MM.1S (cell line): ENCODE results near the gene CARS2.

Experiments
- DNase-seq: peaks from one replicate; pipeline ENCODE4 v3.0.0-alpha.2; 2015
- H2AFZ ChIP-seq: fragments of 300-600 bp; sonication (generic); 2 replicates; pipeline ENCODE4 v1.6.0; 2016; ENCODE audit warnings: antibody characterized with exemption, low read length
- H3F3A ChIP-seq: fragments of 300-600 bp; sonication (generic); 2 replicates; pipeline ENCODE4 v1.6.1; 2016; ENCODE audit warnings: mild to moderate bottlenecking, antibody characterized with exemption, low read length, moderate library complexity, mixed read lengths; ENCODE audit not compliant: insufficient read depth
- H3K27ac ChIP-seq: fragments of 300-600 bp; sonication (generic); 2 replicates; pipeline ENCODE4 v1.5.1; 2016; ENCODE audit warnings: mild to moderate bottlenecking, low read length
- H3K27me3 ChIP-seq: fragments of 300-600 bp; sonication (generic); replicated peaks from 2 replicates; pipeline ENCODE4 v1.6.0; 2016; ENCODE audit warnings: low read length; ENCODE audit not compliant: insufficient read depth
- H3K36me3 ChIP-seq: fragments of 300-600 bp; sonication (generic); replicated peaks from 2 replicates; pipeline ENCODE4 v1.6.1; 2016; ENCODE audit warnings: mild to moderate bottlenecking, low read length, mixed read lengths; ENCODE audit not compliant: insufficient read depth
- H3K4me1 ChIP-seq: fragments of 300-600 bp; sonication (generic); 2 replicates; pipeline ENCODE4 v1.6.1; 2016; ENCODE audit warnings: low read length, mixed read lengths
- H3K4me2 ChIP-seq: fragments of 300-600 bp; sonication (generic); 2 replicates; pipeline ENCODE4 v1.6.0; 2016; ENCODE audit warnings: low read depth, low read length
- H3K4me3 ChIP-seq: fragments of 300-600 bp; sonication (generic); 2 replicates; pipeline ENCODE4 v1.5.1; 2016; ENCODE audit warnings: low read length, mixed read lengths
- H3K79me2 ChIP-seq: fragments of 300-600 bp; sonication (generic); 2 replicates; pipeline ENCODE4 v1.6.1; 2016; ENCODE audit warnings: mixed run types, low read length, mixed read lengths
- H3K9ac ChIP-seq: fragments of 300-600 bp; sonication (generic); 2 replicates; pipeline ENCODE4 v1.6.1; 2016; ENCODE audit warnings: low read length, mixed read lengths
- H3K9me2 ChIP-seq: fragments of 300-600 bp; sonication (generic); replicated peaks from 2 replicates; pipeline ENCODE4 v1.6.1; 2016; ENCODE audit warnings: mild to moderate bottlenecking, low read length, mixed read lengths; ENCODE audit not compliant: insufficient read depth
- H3K9me3 ChIP-seq: fragments of 300-600 bp; sonication (generic); replicated peaks from 2 replicates; pipeline ENCODE4 v1.6.1; 2016; ENCODE audit warnings: mild to moderate bottlenecking, low read length, mixed read lengths; ENCODE audit not compliant: insufficient read depth
- H4K20me1 ChIP-seq: fragments of 300-600 bp; sonication (generic); 2 replicates; pipeline ENCODE4 v1.6.1; 2016; ENCODE audit warnings: mild to moderate bottlenecking, low read length, moderate library complexity, mixed read lengths; ENCODE audit not compliant: insufficient read depth
- EZH2 ChIP-seq: fragments of 300-600 bp; sonication (generic); optimal IDR thresholded peaks from 2 replicates; pipeline ENCODE3; 2017; ENCODE audit warnings: low read depth, mild to moderate bottlenecking, antibody characterized with exemption, low read length, mixed read lengths
- EZH2phosphoT487 ChIP-seq: fragments of 300-600 bp; sonication (generic); IDR thresholded peaks from 2 replicates; pipeline ENCODE4 v1.6.1; 2018; ENCODE audit warnings: antibody characterized with exemption, low read length
- TF ChIP-seq, protein P1 (sequence below): fragments of 300-600 bp; sonication (generic); IDR thresholded peaks from 2 replicates; pipeline ENCODE4 v1.5.1; 2016; ENCODE audit warnings: antibody characterized with exemption, low read length, mixed read lengths

CARS2 gene

GRCh38 chr13:110700641-110701040 lies 5.3 kb downstream of the CARS2 start:
- H3K27me3 ChIP-seq = no peaks in the 10 kb centered on the region
- no peaks in the 10 kb centered on the region for H3K9me3 ChIP-seq
- H3K27ac ChIP-seq = no peak overlapping the region
- TF ChIP-seq, protein P1, sequence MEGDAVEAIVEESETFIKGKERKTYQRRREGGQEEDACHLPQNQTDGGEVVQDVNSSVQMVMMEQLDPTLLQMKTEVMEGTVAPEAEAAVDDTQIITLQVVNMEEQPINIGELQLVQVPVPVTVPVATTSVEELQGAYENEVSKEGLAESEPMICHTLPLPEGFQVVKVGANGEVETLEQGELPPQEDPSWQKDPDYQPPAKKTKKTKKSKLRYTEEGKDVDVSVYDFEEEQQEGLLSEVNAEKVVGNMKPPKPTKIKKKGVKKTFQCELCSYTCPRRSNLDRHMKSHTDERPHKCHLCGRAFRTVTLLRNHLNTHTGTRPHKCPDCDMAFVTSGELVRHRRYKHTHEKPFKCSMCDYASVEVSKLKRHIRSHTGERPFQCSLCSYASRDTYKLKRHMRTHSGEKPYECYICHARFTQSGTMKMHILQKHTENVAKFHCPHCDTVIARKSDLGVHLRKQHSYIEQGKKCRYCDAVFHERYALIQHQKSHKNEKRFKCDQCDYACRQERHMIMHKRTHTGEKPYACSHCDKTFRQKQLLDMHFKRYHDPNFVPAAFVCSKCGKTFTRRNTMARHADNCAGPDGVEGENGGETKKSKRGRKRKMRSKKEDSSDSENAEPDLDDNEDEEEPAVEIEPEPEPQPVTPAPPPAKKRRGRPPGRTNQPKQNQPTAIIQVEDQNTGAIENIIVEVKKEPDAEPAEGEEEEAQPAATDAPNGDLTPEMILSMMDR = no peak
- TF ChIP-seq EZH2 (no peak), EZH2phosphoT487 (no peak)
- no peak overlapping the region for H3K4me2 ChIP-seq
- peaks cover 19% of the 10 kb centered on the region for H3K4me1 ChIP-seq
- DNase-seq = no peak
- H4K20me1 ChIP-seq = no peaks in the 10 kb centered on the region
- H3K36me3 ChIP-seq = 0 out of 2 replicates have a peak, but pooled peaks cover 2% of the 10 kb centered on the region
- no peak overlapping the region for H2AFZ ChIP-seq
- H3F3A ChIP-seq = peaks cover 6% of the 10 kb centered on the region
- no peak overlapping the region for H3K9ac ChIP-seq
- no peak overlapping the region for H3K4me3 ChIP-seq
- peaks cover 56% of the 10 kb centered on the region for H3K79me2 ChIP-seq
- H3K9me2 ChIP-seq = no peaks in the 10 kb centered on the region

- H3K36me3 ChIP-seq = 0 out of 2 replicates have a peak, but pooled peaks cover 2% of the 10 kb centered on the region
- DNase-seq = no peak
- H3F3A ChIP-seq = peaks cover 6% of the 10 kb centered on the region
- H3K9ac ChIP-seq = no peak overlapping the region
- no peaks in the 10 kb centered on the region for H3K27me3 ChIP-seq
- H2AFZ ChIP-seq = no peak overlapping the region
- TF ChIP-seq EZH2 (no peak), EZH2phosphoT487 (no peak)
- TF ChIP-seq, protein P1 = no peak
- H3K9me3 ChIP-seq = no peaks in the 10 kb centered on the region
- peaks cover 52% of the 10 kb centered on the region for H3K79me2 ChIP-seq
- H3K4me1 ChIP-seq = peaks cover 19% of the 10 kb centered on the region
- no peak overlapping the region for H3K4me2 ChIP-seq
- no peak overlapping the region for H3K27ac ChIP-seq
- H3K9me2 ChIP-seq = no peaks in the 10 kb centered on the region
- H4K20me1 ChIP-seq = no peaks in the 10 kb centered on the region
- no peak overlapping the region for H3K4me3 ChIP-seq
These were observed 5.7 kb downstream of the CARS2 start for GRCh38 chr13:110700186-110700585.

- Histone ChIP-seq H3K79me2 (peaks cover 45% of the 10 kb centered on the region), H3K4me2 (peak overlapping the region; percentile 10; the same call in 1 of the 2 replicates), H3K36me3 (0 out of 2 replicates have a peak, but pooled peaks cover 2% of the 10 kb centered on the region), H3K27ac (peak overlapping the region; percentile 52; the same call in 1 of the 2 replicates), H3K27me3 (no peaks in the 10 kb centered on the region), H3K9ac (no peak overlapping the region), H4K20me1 (no peaks in the 10 kb centered on the region), H3F3A (peaks cover 6% of the 10 kb centered on the region), H3K9me3 (no peaks in the 10 kb centered on the region), H3K4me1 (peaks cover 19% of the 10 kb centered on the region), H3K9me2 (no peaks in the 10 kb centered on the region), H3K4me3 (no peak overlapping the region), H2AFZ (no peak overlapping the region)
- TF ChIP-seq, protein P1 = no peak
- TF ChIP-seq EZH2phosphoT487 (no peak), EZH2 (no peak)
- DNase-seq = no peak
These were observed 6.5 kb downstream of the CARS2 start for GRCh38 chr13:110699148-110700145.
